HG02943 (cell line): ENCODE measurements around the gene TMIGD2.

Experiments used
- ATAC-seq: cut with Tn5 transposase; IDR thresholded peaks from one replicate; pipeline ENCODE4 v1.9.1; 2021; ENCODE audit warnings: mild to moderate bottlenecking, low read depth, moderate library complexity; ENCODE audit not compliant: unreplicated experiment

Gene TMIGD2

DNA sequence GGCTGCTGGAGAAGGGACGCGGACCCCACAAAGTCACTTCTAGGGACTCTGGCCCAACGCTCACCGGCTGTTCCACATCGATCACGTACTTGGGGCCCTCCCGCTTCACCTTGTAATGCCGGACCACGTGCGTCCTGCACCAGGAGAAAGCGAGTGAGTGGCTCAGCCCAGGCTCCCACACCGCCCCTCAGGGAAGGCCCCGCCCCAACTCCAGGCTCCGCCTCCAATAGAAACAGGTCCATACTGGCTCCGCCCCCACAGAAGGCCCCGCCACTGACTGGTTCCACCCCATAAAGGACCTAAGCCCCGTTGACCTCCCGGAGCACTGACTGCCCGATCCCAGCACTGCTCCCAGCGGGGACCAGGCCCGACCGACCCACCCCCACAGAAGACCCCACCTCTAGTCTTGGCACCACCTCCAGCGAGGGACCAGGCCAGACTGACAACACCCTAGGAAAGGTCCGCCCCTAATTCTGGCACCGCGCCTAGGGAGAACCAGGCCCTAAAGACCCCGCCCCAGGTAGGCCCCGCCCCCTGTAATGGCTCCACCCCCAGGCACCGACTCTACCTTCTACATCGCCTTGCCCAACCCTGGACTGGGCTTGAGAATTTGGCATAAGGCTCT lies 25.2 kb upstream of the TMIGD2 start:
- no peak for ATAC-seq

DNA sequence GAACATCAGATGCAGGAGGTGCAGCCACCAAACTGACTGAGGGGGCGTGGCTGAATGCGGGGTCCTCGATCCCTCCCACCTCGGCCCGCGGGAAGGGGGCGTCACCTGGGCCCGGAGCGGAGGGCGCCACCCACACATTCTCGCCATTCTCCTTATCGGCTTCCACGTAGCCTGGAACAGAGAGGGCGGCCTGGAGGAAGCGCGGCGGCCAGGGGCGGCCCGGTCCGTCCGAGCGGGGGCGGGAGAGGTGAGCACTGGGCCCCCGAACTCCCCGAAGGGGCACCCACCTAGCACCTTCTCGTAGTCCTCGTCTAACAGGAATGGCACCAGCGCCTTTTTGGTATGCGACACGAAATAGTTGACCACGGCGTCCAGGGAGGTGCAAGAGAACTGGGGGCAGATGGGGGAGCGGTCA lies 24.7 kb upstream of the TMIGD2 start:
- ATAC-seq, result no peak

GRCh38 chr19:4326215-4326836 lies 24.1 kb upstream of the TMIGD2 start:
- no peak for ATAC-seq

- no peak for ATAC-seq
These were observed 22.0 kb upstream of the TMIGD2 start for GRCh38 chr19:4324228-4324627.

DNA sequence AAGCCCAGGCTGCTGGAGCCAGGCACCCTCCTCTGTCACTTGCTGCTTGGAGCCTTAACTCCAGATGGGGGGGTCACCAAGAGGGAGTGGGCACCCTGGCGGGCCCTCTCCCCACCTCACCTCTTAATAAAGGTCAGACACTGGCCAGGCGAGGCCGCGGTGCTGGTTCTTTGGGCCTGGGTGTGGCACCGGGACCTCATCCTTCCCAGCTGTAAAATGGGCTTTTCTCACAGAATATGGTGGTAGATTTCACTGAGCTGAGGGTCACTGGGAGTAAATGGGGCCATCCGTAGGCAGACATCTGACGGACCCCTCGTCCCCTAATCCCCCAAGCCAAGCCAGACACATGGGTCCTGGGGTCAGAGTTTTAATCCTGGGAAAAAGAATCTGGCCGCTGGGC lies 21.5 kb upstream of the TMIGD2 start:
- ATAC-seq, result no peak

DNA sequence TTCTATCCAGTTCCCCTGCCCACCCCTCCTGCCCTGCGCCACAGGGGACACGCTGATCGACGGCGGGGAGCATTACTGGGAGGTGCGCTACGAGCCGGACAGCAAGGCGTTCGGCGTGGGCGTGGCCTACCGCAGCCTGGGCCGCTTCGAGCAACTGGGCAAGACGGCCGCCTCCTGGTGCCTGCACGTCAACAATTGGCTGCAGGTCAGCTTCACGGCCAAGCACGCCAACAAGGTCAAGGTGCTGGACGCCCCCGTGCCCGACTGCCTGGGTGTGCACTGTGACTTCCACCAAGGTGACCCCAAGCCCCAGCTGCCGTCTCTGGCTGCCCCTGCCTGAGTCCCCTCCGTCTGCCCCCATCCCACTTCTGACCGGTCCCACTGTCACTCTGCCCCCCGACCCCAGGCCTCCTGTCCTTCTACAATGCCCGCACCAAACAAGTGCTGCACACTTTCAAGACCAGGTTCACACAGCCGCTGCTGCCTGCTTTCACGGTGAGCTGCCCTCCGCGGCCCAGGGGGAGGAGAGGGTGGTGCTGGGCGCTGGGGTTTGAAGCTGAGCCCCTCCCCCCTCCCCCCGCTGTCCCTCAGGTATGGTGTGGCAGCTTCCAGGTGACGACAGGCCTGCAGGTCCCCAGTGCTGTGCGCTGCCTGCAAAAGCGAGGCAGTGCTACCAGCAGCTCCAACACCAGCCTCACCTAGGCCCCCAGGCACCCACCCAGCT lies 20.9 kb upstream of the TMIGD2 start:
- no peak for ATAC-seq

GRCh38 chr19:4320419-4320818 lies 18.2 kb upstream of the TMIGD2 start:
- ATAC-seq, result no peak

GRCh38 chr19:4319067-4319718 lies 17.0 kb upstream of the TMIGD2 start:
- ATAC-seq, result no peak

- no peak for ATAC-seq
These were observed 16.3 kb upstream of the TMIGD2 start for GRCh38 chr19:4318460-4318859.

- ATAC-seq, result no peak
These were observed 14.8 kb upstream of the TMIGD2 start for GRCh38 chr19:4316956-4317355.

- no peak for ATAC-seq
These were observed 11.8 kb upstream of the TMIGD2 start for GRCh38 chr19:4313847-4314490.

DNA sequence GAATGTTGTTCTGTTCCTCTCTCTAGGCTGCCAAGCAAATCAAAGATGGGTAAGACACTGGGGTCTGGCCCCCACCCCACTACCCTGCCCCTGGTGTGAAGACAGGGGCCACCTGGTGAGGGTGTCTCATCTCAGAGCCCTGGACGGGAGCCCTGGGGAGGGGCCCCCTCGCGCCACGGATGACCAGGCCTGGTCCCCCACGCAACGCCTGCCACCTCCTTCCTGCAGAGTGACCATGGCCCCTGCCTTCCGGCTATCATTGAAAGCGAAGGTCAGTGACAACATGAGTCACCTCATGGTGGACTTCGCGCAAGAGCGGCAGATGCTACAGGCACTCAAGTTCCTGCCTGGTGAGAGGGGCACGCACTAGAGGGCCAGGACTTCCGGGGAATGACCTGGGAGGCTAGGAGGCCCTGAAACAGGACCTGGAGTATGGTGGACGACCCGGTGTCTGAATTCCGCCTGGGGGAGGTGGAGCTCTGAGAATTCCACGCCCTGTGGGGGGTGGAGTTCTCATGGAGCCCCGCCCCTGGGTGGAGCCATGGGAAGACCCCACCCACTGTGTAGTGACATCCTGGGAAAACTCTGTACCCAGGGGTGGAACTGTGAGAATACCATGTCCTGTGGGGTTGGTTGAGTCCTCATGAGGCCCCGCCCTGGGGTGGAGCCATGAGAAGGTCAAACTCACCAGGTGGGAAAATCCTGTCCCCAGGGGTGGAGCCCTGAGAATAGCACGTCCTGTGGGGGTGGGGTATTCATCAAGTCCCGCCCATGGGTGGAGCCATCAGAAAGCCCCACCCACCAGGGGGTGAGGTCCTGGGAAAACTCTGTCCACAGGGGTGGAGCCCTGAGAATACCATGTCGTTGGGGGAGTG lies 8.3 kb upstream of the TMIGD2 start:
- ATAC-seq, result no peak

DNA sequence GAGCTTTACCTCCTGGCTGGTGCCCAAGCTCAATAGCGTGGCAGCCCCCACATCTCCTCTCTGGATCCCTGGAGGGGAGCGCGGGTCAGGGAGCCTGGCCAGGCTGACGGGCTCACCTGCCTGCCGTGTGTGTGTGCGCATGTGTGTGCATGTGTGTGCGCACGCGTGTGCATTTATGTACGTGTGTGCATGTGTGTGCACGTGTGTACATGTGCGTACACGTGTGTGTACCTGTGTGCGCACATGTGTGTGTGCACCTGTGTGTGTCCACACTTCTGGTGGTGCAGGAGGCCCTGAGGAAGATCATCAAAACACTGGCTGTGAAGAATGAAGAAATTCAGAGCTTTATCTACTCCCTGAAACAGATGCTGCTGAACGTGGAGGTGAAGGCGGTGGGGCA lies 3.5 kb upstream of the TMIGD2 start:
- ATAC-seq, result no peak

- no peak for ATAC-seq
These were observed 3.0 kb upstream of the TMIGD2 start for GRCh38 chr19:4305257-4305612.

- ATAC-seq, result no peak
These were observed 2.5 kb upstream of the TMIGD2 start, which contains the start of gene FSD1 for GRCh38 chr19:4304538-4305256. TSS of gene FSD1 (plus strand) at chr19:4304598. CDS start at chr19:4304747, 149 bp downstream.

- ATAC-seq, result no peak
These were observed 1.8 kb upstream of the TMIGD2 start for GRCh38 chr19:4303819-4304537.

DNA sequence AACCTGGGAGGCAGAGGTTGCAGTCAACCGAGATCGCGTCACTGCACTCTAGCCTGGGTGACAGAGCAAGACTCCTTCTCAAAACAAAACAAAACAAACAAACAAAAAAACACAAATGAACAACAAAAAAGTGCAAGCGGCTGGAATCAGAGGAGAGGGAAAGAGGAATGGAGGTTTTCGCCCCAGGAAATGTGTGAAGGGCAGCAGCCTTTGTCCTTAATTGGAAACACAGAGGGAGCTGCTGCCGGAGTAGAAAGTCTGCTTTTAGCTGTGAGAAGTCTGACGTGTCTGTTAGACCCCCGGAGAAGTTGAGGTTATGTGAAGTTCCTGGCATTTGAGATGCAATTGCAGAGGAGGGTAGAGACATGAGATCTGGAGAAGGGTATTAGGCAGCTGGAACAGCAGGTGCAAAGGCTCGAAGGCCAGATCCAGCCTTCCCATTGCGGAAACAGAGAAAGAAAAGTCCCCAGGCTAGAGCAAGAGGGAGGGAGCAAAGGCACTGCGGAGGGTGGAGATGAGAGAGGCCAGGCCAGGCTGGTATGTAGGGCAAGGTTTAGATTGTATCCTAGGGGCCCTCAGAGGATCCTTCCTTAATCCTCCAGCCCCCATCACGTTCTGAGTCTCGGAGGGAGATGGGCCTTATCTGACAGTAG lies 473 bp downstream of the TMIGD2 start:
- ATAC-seq, result no peak

DNA sequence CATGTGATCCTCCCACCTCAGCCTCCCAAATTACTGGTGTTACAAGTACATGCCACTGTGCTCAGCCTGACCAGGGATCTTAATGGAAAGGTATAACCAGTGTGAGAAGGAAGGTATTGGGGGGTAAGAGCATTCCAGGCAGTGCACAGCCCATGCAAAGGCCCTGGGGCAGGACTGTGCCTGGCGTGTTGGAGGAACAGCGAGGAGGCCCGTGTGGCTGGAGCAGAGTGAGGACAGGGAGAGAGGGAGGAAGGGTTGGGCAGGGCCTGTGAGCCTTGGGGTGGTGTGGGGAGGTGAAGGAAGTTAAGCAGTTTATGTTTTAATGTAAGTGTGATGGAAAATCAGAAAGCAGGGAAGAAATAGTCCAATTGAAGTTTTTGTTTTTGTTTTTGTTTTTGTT lies 1.6 kb downstream of the TMIGD2 start:
- ATAC-seq, result no peak
